Measurements from ENCODE around the gene ZDHHC8.

DNA sequence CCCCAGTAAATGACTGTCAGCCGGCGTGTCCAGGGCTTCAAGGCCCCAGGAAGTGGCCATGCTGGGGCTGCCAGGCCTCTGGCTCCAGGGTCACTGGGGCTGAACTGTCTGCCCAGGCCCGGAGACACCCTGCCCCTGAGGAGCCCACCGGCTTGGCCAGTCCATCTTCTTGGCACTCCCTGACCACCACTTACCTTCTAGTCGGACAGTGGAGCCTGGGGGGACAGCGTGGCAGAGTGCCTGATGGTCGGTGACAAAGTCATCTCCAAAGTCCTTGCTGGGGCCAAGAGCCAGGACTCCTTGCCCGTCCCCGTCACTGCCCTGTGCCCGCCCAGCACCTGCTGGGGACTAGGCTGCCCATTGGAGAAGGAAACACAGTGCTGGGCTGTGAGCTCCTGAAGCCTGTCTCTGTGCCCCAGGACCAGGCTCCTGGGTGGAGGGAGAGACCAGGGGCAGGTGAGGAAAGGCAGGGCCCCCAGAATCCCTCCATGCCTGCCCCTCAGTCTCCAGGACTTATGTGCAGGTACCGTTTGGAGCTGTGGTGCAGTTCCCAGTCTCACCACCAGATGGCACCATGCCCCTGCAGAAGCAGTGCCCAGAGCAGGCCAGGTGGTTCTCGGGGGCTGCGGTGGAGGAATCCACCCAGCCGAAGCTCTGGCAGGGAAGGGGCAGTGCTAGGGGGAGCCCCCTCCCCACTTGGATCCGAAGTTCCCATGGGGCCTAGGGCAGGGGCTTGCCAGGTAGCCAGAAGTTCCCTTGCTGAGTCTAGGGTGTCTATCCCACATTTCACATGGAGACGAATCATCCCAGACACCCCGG is 25.2 kb downstream of the ZDHHC8 start:
- TF ChIP-seq, protein P1, sequence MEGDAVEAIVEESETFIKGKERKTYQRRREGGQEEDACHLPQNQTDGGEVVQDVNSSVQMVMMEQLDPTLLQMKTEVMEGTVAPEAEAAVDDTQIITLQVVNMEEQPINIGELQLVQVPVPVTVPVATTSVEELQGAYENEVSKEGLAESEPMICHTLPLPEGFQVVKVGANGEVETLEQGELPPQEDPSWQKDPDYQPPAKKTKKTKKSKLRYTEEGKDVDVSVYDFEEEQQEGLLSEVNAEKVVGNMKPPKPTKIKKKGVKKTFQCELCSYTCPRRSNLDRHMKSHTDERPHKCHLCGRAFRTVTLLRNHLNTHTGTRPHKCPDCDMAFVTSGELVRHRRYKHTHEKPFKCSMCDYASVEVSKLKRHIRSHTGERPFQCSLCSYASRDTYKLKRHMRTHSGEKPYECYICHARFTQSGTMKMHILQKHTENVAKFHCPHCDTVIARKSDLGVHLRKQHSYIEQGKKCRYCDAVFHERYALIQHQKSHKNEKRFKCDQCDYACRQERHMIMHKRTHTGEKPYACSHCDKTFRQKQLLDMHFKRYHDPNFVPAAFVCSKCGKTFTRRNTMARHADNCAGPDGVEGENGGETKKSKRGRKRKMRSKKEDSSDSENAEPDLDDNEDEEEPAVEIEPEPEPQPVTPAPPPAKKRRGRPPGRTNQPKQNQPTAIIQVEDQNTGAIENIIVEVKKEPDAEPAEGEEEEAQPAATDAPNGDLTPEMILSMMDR (optimal IDR thresholded peaks at IDR 0.05 in 1 of 3, IDR thresholded peaks at IDR 0.05 in 1 of 3, conservative IDR thresholded peaks at IDR 0.05 in 1 of 3; ENCODE audit: extremely low read depth in 1 of 3, insufficient read depth in 2 of 3, low read length in 3 of 3) = peak; percentile 95 to 97 (median 96)
- TF ChIP-seq EZH2 (IDR thresholded peaks at IDR 0.05; ENCODE audit: low read length) = no peak
